Fibroblast of skin of scalp (primary cell): Measurements from ENCODE around the gene GLB1L.
"Not testable (repeated sequence)": the region's sequence is repeated elsewhere in the genome, so short reads cannot be mapped to it uniquely, and the experiment has no call there.

Experiments used
- DNase-seq: peaks from one replicate; pipeline ENCODE4 v3.0.0-alpha.2; 2013

GLB1L gene

GRCh38 chr2:219205981-219206327 lies 39.3 kb downstream of the GLB1L start:
- DNase-seq, result no peak

DNA sequence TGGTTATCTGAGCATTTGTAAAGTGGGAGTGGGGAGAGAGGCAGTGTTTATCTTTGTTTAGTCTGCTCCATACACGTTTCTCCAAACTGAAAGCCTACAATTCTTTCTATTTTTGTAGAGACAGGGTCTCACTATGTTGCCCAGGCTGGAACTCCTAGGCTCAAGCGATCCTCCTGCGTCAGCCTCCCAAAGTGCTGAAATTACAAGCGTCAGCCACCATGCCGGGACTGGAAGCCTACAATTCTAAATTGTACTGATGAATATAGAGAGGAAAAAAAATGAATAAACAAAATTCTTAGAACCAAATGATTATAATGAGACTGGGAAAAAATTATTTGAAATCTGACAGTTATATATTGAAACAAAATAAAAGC lies 40.1 kb downstream of the GLB1L start:
- DNase-seq, result no peak

DNA sequence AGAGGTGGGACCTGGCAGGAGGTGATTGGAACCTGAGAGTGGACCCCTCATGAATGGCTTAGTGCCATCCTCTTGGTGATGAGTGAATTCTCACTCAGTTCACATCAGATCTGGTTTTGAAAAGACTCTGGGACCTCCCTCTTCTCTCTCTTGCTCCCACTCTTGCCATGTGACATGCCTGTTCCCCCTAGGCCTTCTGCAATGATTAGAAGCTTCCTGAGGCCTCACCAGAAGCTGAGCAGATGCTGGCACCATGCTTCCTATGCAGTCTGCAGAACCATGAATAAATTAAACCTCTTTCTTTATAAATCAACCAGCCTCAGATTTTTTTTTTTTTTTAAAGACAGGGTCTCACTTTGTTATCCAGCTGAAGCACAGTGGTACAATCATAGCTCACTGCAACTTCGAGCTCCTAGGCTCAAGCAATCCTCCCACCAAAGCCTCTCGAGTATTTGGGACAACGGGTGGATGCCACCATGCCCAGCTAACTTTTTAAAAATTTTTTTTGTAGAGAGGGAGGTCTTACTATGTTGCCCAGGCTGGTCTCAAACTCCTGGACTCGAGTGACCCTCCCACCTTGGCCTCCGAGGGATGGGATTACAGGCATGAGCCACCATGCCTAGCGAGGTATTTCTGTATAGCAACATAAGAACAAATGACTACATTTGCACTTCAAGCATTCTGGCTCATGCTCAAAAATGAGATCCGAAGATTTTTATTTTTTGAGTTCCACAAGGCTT lies 40.6 kb downstream of the GLB1L start:
- no peak for DNase-seq

DNA sequence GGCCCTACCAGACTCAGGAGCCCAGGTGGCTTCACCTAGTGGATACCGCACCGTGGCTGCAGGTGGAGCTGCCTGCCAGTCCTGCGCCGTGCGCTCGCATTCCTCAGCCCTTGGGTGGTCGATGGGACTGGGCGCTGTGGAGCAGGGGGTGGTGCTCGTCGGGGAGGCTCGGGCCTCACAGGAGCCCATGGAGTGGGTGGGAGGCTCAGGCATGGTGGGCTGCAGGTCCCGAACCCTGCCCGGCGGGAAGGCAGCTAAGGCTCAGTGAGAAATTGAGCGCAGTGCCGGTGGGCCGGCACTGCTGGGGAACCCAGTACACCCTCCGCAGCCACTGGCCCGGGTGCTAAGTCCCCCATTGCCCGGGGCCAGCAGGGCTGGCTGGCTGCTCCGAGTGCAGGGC lies 43.9 kb downstream of the GLB1L start:
- not testable (repeated sequence) for DNase-seq

DNA sequence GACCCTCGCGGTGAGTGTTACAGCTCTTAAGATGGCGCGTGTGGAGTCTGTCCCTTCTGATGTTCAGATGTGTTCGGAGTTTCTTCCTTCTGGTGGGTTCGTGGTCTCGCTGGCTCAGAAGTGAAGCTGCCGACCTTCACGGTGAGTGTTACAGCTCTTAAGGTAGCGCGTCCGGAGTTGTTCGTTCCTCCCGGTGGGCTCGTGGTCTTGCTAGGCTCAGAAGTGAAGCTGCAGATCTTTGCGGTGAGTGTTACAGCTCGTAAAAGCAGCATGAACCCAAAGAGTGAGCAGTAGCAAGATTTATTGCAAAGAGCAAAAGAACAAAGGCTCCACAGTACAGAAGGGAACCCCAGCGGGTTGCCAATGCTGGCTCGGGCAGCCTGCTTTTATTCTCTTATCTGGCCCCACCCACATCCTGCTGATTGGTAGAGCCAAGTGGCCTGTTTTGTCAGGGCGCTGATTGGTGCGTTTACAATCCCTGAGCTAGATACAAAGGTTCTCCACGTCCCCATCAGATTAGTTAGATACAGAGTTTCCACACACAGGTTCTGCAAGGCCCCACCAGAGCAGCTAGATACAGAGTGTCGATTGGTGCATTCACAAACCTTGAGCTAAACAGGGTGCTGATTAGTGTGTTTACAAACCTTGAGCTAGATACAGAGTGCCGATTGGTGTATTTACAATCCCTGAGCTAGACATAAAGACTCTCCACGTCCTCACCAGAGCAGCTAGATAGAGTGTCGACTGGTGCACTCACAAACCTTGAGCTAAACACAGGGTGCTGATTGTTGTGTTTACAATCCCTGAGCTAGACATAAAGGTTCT lies 44.5 kb downstream of the GLB1L start:
- DNase-seq, result not testable (repeated sequence)

DNA sequence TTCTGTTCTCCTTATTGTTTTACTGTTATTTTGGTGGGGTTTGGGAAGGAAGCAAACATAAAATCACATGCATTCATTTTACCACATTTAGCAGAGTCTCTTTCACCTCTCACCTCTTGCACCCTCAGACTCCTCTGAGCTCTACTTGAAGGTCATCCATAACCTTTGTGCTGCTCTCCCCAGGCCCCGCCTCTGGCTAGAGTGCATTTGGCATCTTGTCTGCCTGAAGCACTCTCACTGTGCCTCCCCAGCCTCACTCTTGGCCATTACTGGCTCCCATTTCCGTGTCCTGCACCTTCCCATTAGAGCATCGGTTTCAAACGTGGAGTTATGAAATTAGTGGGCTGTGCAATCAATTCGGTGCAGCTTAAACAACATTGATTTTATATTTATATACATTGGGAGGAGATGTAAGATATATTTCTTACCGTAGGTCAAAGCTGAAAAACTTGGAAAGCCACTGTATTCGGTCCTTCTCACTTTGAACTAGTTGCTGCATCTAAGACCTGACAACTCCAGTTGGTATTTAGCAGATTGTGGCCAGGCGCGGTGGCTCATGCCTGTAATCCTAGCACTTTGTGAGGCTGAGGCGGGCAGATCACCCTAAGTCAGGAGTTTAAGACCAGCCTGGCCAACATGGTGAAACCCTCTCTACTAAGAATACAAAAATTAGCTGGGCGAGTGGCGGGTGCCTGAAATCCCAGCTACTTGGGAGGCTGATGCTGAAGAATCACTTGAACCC lies 45.6 kb downstream of the GLB1L start:
- DNase-seq, result no peak

GRCh38 chr2:219198974-219199373 lies 46.3 kb downstream of the GLB1L start:
- DNase-seq, result no peak

- no peak for DNase-seq
Observed at GRCh38 chr2:219197388-219197787, 47.9 kb downstream of the GLB1L start.

DNA sequence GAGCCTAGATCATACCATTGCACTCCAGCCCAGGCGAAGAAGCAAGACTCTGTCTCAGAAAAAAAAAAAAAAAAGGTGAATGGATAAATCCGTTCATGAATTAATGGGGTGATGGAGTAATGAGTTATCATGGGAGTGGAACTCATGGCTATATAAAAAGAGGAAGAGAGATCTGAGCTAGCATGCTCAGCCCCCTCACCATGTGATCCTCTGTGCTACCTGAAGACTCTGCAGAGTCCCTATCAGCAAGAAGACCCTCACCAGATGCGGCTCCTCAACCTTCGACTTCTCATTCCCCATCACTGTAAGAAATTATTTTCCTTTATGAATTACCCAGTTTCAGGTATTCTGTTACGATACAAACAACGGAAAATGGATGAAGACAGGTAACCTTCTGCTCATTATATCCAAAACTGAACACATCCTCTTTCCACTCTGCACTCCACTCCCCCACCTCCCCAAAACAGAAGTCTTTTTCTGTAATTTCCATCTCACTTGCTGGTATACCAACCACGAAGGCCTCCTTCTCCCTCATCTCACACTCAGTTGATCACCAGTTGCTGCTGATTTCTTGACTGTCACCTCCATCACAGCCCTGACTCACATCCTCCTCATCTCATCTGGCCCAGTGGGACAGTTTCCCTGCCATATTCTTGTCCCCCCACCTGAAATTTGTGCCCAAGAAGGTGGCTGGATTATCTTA lies 58.3 kb downstream of the GLB1L start:
- no peak for DNase-seq
